HG03045 (cell line): ENCODE data around the gene GHRL.
"Not testable (repeated sequence)": the region's sequence is repeated elsewhere in the genome, so short reads cannot be mapped to it uniquely, and the experiment has no call there.

Experiments
- ATAC-seq: cut with Tn5 transposase; IDR thresholded peaks from one replicate; pipeline ENCODE4 v1.9.1; 2021; ENCODE audit warnings: mild to moderate bottlenecking, moderate library complexity; ENCODE audit not compliant: unreplicated experiment

GHRL gene

GRCh38 chr3:10278501-10278900, 14.2 kb downstream of the GHRL start:
- no peak for ATAC-seq

DNA sequence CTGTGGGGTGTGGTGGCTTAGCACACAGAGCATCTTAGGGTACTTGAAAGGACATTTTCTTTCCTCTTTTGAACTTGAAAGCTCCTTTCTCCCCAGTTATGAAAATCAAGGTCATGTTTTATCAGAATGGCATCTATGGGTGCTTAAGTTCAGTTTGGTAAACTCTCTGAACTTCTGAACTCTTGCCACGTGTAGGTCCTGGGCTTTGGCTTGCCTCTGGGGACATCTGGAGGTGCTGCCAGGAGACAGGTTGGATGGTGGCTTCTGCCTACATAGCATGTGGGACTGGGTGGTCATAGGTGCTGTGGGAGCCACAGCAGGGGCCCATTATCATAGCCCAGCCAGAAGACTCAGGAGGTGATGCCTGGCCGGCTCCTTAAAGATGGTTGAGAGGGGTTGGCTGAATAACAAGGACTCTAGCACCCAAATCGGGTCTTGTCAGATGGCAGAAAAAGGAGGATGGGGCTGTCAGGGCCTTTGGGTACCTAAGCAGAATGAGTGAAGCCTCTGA, 15.6 kb downstream of the GHRL start:
- ATAC-seq = no peak

- ATAC-seq = no peak
Observed at GRCh38 chr3:10274601-10275000, 18.1 kb downstream of the GHRL start.

GRCh38 chr3:10273702-10274305, 18.9 kb downstream of the GHRL start:
- no peak for ATAC-seq

DNA sequence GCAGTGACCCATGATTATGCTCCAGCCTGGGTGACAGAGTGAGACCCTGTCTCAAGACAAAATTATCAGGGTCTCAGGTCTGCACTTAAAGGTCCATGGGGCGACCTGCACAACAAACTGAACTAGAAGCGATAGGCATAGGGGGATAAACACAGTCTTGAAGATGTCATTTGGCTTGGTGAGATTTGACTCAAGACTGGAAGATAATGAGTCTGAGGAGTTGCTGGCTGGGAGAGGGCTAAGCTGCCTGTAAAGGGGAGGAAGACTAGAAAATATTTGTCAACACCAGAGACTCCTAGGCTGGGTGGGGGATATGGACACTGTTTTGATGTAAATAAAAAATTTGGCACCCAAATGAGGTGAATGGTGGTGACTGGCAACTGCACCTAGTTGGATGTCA, 19.8 kb downstream of the GHRL start:
- no peak for ATAC-seq

DNA sequence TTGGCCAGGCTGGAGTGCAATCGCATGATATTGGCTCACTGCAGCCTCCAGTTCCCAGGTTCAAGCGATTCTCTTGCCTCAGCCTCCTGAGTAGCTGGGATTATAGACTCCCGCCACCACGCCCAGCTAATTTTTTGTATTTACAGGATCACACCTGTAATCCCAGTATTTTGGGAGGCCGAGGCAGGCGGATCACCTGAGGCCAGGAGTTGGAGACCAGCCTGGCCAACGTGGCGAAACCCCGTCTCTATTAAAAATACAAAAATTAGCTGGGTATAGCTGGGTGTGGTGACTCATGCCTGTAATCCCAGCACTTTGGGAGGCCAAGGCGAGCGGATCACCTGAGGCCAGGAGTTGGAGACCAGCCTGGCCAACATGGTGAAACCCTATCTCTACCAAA, 20.3 kb downstream of the GHRL start:
- not testable (repeated sequence) for ATAC-seq

- no peak for ATAC-seq
Observed at GRCh38 chr3:10269443-10269842, 23.3 kb downstream of the GHRL start.

GRCh38 chr3:10268930-10269329, 23.8 kb downstream of the GHRL start:
- no peak for ATAC-seq

DNA sequence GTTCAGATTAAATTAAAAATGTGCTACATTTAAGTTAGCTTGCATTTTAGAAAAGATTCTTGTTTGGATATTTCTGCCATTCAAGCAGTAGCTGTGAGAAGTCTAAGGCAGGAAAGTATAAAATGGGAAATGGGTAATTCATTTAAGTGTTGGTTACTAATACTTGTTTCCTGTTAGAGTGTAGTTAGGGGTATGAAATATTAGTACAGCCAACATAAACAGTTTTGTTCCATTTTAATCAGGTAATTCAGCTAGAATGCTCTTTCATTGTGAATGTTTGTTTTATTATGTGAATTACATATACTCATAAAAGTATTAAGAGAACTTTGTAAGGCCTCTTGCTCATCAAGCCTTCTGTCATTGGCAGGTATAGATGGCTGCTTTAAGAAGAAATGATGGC, 24.6 kb downstream of the GHRL start:
- no peak for ATAC-seq

GRCh38 chr3:10266936-10267335, 25.8 kb downstream of the GHRL start:
- not testable (repeated sequence) for ATAC-seq

- no peak for ATAC-seq
Observed at GRCh38 chr3:10265833-10266232, 26.9 kb downstream of the GHRL start.

GRCh38 chr3:10263646-10264363, 28.9 kb downstream of the GHRL start:
- ATAC-seq = no peak

DNA sequence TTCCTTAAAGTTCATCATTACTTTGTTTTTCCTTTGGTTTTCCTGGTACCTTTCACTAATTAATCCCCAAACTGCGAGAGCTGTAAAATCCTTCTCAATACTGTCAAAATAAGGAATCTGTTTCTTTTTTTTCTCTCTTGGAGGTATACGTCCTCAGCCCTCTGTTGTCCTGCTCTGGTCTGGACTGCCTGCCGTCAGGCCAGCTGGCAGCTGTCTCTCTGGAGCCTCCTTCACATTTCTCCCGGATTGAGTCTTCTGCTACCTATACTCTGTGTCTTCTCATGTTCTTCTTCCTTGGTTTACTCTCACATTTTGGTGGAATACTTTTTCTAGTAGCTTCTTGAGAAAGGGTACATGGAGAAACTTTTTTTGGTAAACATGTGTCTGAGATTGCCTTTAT, 30.7 kb downstream of the GHRL start:
- no peak for ATAC-seq

GRCh38 chr3:10260211-10260701, 32.5 kb downstream of the GHRL start:
- no peak for ATAC-seq

- no peak for ATAC-seq
Observed at GRCh38 chr3:10259798-10260197, 32.9 kb downstream of the GHRL start.

DNA sequence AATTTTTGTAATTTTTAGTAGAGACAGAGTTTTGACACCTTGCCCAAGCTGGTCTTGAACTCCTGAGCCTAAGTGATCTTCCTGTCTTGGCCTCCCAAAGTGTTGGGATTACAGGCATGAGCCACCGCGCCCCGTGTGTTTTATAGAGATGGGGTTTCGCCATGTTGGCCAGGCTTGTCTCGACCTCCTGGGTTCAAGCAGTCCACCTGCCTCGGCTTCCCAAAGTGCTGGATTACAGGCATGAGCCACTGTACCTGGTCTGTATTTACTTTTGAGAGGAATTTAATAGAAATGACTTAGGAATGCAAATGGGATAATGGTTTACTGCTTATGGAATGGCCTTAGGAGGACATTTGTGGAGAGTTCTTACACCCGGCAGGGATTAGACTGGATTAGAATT, 33.7 kb downstream of the GHRL start:
- ATAC-seq = no peak

- ATAC-seq = no peak
Observed at GRCh38 chr3:10255835-10256234, 36.9 kb downstream of the GHRL start.

DNA sequence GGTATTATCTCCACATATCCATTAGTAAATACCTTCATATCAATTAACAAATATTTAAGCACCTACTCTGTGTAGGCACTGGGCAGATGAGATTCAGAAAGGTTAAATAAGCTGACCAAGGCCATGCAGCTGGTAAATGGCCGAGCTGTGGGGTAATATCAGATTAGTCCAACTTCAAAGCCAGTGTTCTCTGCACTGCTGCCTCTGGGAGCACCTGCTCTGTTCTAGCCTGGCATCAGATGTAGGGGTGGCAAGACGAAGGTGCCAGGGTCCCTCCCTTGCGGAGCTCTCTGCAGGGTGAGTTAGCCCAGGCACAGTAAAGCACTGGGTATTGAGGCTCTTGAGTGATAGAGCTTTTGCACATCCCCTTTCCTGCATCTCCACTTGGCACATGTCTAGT, 39.0 kb downstream of the GHRL start:
- ATAC-seq = no peak

- ATAC-seq = no peak
Observed at GRCh38 chr3:10251006-10251405, 41.7 kb downstream of the GHRL start.

GRCh38 chr3:10249833-10250232, 42.9 kb downstream of the GHRL start:
- ATAC-seq = no peak

DNA sequence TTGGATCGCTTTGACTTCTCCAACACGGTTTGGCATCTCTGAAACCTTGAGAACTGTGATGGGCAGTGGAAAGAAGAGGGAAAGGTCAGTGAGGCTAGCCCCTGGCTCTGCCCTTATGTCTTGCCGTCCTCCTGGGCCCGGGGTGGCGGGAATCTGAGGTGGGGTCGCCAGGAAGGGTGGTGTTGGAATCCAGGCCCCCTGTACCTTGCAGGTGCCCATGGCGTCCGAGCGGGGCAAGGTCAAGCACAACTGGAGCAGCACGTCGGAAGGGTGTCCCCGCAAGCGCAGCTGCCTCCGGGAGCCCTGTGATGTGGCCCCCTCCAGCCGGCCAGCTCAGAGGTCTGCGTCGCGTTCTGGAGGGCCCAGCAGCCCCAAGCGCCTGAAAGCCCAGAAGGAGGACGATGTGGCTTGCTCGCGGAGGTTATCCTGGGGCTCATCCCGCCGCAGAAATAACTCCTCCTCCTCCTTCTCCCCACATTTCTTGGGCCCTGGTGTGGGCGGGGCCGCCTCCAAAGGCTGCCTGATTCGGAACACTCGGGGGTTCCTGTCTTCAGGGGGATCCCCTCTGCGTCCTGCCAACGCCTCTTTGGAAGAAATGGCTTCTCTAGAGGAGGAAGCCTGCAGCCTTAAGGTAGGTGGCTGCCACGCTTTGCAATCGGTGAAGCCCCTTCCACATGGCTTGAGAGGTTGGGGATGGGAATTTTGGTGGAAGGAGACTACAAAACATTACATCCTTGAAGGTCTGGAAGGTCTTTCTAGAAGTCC, 43.6 kb downstream of the GHRL start:
- no peak for ATAC-seq
